Suprapubic skin (tissue), 4 donors: Measurements from ENCODE around the gene CILP.
"Not testable (repeated sequence)": the region's sequence is repeated elsewhere in the genome, so short reads cannot be mapped to it uniquely, and the experiment has no call there.

Source experiments
- EP300 ChIP-seq: sonication (generic); formaldehyde crosslinking; IDR thresholded peaks from one replicate; pipeline ENCODE4 v1.6.1; 2017; ENCODE audit warnings: antibody characterized with exemption
- POLR2A ChIP-seq, 2 donors: fragments of 450-650 bp; IDR thresholded peaks; one replicate each; pipeline ENCODE4 v1.6.1; 2017; ENCODE audit warnings: antibody characterized with exemption in 2 of 2, mild to moderate bottlenecking in 2 of 2, moderate library complexity in 2 of 2
- POLR2AphosphoS5 ChIP-seq, 3 donors: sonication (generic); formaldehyde crosslinking; IDR thresholded peaks; one replicate each; pipeline ENCODE4 v1.6.1; 2017; ENCODE audit warnings: antibody characterized with exemption in 3 of 3

DNA sequence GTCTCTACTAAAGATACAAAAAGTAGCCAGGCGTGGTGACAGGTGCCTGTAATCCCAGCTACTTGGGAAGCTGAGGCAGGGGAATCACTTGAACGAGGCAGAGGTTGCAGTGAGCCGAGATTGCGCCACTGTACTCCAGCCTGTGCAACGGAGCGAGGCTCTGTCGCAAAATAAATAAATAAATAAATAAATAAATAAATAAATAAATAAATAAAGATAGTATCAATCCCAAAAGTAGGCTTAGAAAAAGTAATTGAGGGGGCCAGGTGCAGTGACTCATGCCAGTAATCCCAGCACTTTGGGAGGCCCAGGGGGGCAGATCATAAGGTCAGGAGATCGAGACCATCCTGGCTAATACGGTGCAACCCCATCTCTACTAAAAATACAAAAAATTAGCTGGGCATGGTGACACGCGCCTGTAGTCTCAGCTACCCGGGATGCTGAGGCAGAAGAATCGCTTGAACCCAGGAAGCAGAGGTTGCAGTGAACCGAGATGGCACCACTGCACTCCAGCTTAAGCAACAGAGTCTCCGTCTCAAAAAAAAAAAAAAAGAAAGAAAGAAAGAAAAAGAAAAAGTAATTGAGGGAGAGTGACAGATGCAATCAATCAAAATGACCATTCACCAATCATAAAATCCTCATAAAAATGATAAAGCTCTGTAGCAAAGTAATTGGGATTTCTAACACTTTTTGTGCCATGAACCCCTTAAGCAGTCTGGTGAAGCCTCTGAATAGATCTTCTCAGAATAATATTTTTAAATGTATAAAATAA lies 29.5 kb downstream of the CILP start:
- not testable (repeated sequence) for TF ChIP-seq EP300; POLR2A (IDR thresholded peaks at IDR 0.05); POLR2AphosphoS5 (IDR thresholded peaks at IDR 0.05)
